OCI-LY3 (cell line): ENCODE measurements around the gene NUP62CL.
"Not testable (repeated sequence)": the region's sequence is repeated elsewhere in the genome, so short reads cannot be mapped to it uniquely, and the experiment has no call there.

Experiments
- H2AFZ ChIP-seq: fragments of 200-600, 300-600 bp; shearing (Covaris generic); 2 replicates; pipeline ENCODE4 v1.6.0; 2014; ENCODE audit warnings: antibody characterized with exemption, low read depth, low read length
- H3K27ac ChIP-seq: fragments of 200-600, 300-600 bp; sonication (generic); 2 replicates; pipeline ENCODE4 v1.5.1; 2014; ENCODE audit warnings: mild to moderate bottlenecking, low read length, moderate library complexity, mixed read lengths
- H3K27me3 ChIP-seq: fragments of 200-600, 300-600 bp; sonication (generic); 2 replicates; pipeline ENCODE4 v1.6.1; 2014; ENCODE audit warnings: low read depth, low read length, mixed read lengths
- H3K36me3 ChIP-seq: fragments of 200-600, 300-600 bp; sonication (generic); replicated peaks from 2 replicates; pipeline ENCODE3; 2014; ENCODE audit warnings: low read depth, low read length, mixed read lengths
- H3K4me1 ChIP-seq: fragments of 300-600, 200-600 bp; sonication (generic); 2 replicates; pipeline ENCODE4 v1.6.1; 2014; ENCODE audit warnings: low read length, mixed read lengths
- H3K4me2 ChIP-seq: fragments of 200-600, 300-600 bp; sonication (generic); 2 replicates; pipeline ENCODE4 v1.6.1; 2014; ENCODE audit warnings: low read length, mixed read lengths
- H3K4me3 ChIP-seq: fragments of 300-600, 200-600 bp; sonication (generic); 2 replicates; pipeline ENCODE4 v1.5.1; 2014; ENCODE audit warnings: antibody characterized with exemption, mild to moderate bottlenecking, low read length, moderate library complexity
- H3K79me2 ChIP-seq: fragments of 300-600, 200-600 bp; shearing (Covaris generic); 2 replicates; pipeline ENCODE4 v1.6.1; 2014; ENCODE audit warnings: mild to moderate bottlenecking, low read length, mixed read lengths
- H3K9ac ChIP-seq: fragments of 300-600, 200-600 bp; shearing (Covaris generic); 2 replicates; pipeline ENCODE4 v1.6.0; 2014; ENCODE audit warnings: mild to moderate bottlenecking, low read length, moderate library complexity
- H3K9me3 ChIP-seq: fragments of 200-600, 300-600 bp; shearing (Covaris generic); 2 replicates; pipeline ENCODE4 v1.6.1; 2014; ENCODE audit warnings: low read length, mixed read lengths; ENCODE audit not compliant: insufficient read depth
- H4K20me1 ChIP-seq: fragments of 200-600, 300-600 bp; sonication (generic); 2 replicates; pipeline ENCODE4 v1.6.1; 2016; ENCODE audit warnings: low read length, mixed read lengths; ENCODE audit not compliant: insufficient read depth
- EZH2phosphoT487 ChIP-seq: fragments of 200-600 bp; shearing (Covaris generic); IDR thresholded peaks from 2 replicates; pipeline ENCODE4 v1.6.1; 2018; ENCODE audit warnings: antibody characterized with exemption, mixed run types, low read depth
- TF ChIP-seq, protein P1 (sequence below): fragments of 200-600, 300-600 bp; sonication (generic); IDR thresholded peaks from 2 replicates; pipeline ENCODE4 v1.5.1; 2014; ENCODE audit warnings: antibody characterized with exemption, low read length, low read depth

Gene NUP62CL

DNA sequence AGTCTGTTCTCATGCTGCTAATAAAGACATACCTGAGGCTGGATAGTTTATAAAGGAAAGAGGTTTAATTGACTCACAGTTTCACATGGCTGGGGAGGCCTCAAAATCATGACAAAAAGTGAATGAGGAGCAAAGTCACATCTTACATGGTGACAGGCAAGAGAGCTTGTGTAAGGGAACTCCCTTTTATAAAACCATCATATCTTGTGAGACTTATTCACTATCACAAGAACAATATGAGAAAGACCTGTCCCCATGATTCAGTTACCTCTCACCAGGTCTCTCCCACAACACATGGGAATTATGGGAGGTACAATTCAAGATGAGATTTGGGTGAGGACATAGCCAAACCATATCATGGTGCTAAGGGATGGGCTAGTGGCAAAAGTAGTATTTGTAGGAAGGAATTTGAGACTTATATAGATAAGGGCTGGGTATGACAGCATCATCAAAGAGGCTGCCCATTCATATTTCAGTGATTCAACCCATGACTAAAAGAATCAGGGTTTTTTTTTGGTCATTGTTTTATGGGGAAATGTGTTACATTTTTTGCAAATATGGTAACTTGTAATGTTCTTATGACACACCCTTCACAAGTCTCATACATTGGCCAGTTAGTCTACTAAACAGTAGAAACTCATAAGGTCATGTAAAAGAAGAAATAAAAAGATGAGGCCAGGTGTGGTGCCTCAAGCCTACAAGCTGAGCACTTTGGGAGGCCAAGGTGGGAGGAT is 34.7 kb downstream of the NUP62CL start:
- Histone ChIP-seq H3K4me1 (no peaks in the 10 kb centered on the region), H3K27me3 (no peaks in the 10 kb centered on the region), H3K36me3 (no peaks in the 10 kb centered on the region)

DNA sequence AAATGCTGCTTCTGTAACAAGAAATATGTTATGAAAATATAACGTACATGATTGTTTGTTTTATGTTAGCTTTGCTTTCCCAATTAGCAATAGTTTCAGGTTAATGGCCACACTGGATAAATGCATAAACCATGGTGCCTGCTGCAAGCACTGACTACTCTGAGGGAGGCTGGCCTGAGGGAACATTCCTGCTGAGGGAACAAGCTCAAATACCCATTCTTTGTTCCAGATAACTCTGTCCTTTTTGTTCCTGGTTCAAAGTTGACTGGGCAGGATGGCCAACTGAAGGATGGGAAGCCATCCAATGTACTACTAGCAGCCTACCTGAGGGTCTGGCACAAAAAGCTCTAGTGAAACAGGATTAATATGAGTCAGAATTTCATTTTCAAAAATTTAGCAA is 37.5 kb downstream of the NUP62CL start:
- no peak for TF ChIP-seq EZH2phosphoT487
- TF ChIP-seq, protein P1, sequence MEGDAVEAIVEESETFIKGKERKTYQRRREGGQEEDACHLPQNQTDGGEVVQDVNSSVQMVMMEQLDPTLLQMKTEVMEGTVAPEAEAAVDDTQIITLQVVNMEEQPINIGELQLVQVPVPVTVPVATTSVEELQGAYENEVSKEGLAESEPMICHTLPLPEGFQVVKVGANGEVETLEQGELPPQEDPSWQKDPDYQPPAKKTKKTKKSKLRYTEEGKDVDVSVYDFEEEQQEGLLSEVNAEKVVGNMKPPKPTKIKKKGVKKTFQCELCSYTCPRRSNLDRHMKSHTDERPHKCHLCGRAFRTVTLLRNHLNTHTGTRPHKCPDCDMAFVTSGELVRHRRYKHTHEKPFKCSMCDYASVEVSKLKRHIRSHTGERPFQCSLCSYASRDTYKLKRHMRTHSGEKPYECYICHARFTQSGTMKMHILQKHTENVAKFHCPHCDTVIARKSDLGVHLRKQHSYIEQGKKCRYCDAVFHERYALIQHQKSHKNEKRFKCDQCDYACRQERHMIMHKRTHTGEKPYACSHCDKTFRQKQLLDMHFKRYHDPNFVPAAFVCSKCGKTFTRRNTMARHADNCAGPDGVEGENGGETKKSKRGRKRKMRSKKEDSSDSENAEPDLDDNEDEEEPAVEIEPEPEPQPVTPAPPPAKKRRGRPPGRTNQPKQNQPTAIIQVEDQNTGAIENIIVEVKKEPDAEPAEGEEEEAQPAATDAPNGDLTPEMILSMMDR: no peak
- Histone ChIP-seq H3K4me2 (no peak overlapping the region), H3K9me3 (no peaks in the 10 kb centered on the region), H3K4me1 (no peaks in the 10 kb centered on the region), H4K20me1 (no peaks in the 10 kb centered on the region), H3K27me3 (no peaks in the 10 kb centered on the region), H3K27ac (no peak overlapping the region), H3K4me3 (no peak overlapping the region), H3K9ac (no peak overlapping the region), H2AFZ (no peak overlapping the region), H3K79me2 (no peaks in the 10 kb centered on the region), H3K36me3 (no peaks in the 10 kb centered on the region)

More for the DNA sequence above, 34.7 kb downstream of the NUP62CL start:
- Histone ChIP-seq H3K27ac (no peak overlapping the region), H3K79me2 (no peaks in the 10 kb centered on the region), H4K20me1 (no peaks in the 10 kb centered on the region), H2AFZ (no peak overlapping the region), H3K4me2 (no peak overlapping the region), H3K9ac (no peak overlapping the region), H3K4me3 (no peak overlapping the region), H3K9me3 (no peaks in the 10 kb centered on the region)
- TF ChIP-seq, protein P1: no peak
- TF ChIP-seq EZH2phosphoT487: no peak

DNA sequence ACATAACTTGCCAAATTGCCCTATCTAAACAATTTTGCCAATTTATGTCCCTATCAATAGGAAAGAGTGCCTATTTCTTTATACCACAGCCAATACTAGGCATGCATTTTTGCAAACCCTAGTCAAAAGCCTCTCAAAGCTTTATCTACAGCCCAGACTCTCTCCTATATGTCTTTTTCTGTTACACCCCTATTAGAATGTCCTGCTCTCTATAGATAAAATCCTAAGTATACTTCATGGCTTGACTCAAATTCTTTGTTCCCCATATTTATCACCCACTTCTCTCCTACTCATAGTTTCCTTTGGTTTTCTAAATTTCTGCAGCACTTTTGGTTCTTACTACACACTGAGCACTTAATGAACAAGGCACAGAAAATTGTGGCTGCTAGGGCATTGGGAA is 38.0 kb downstream of the NUP62CL start:
- Histone ChIP-seq H4K20me1 (no peaks in the 10 kb centered on the region), H3K4me3 (no peak overlapping the region)
- TF ChIP-seq EZH2phosphoT487: no peak
- TF ChIP-seq, protein P1: no peak

DNA sequence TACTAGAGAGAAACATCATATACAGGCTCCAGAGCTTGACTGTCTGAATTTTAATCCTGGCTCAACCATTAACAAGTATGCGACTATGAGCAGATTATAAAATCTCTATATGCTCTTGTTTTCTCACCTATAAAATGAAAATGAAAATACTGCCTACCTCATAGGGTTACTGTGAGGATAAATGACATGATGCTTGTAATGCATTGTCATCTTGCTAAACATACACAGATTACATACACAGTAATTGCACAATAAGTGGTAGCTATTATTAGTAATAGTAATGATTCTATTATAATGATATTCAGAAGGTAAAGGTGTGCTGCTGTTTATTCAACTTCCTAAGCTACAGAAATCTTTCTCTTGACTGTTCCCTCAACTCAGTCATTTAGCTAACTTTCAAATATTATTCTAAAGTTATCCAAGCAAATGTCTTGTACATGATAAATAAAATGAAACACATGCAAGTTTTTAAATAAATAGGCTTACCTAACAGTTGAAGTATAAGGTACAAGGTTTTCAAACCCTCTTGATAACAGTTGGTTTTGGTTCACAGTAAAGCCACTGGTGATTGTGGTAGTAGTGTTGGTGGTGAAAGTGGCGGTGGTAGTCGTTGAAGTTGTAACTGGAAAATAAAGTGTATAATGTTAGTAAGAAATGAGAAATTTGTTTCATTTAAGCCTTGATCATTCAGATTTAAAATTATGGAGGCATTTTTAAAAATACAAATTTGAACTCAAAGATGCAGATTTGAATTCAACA is 38.9 kb downstream of the NUP62CL start:
- H3K79me2 ChIP-seq: no peaks in the 10 kb centered on the region
- TF ChIP-seq EZH2phosphoT487: no peak
- TF ChIP-seq, protein P1: no peak
- H3K27me3 ChIP-seq: no peaks in the 10 kb centered on the region
- H3K9me3 ChIP-seq: no peaks in the 10 kb centered on the region
- H3K9ac ChIP-seq: no peak overlapping the region
- H3K4me1 ChIP-seq: no peaks in the 10 kb centered on the region
- H3K27ac ChIP-seq: no peak overlapping the region
- no peaks in the 10 kb centered on the region for H4K20me1 ChIP-seq
- H2AFZ ChIP-seq: no peak overlapping the region
- H3K4me3 ChIP-seq: no peak overlapping the region
- no peaks in the 10 kb centered on the region for H3K36me3 ChIP-seq
- H3K4me2 ChIP-seq: no peak overlapping the region

More for the DNA sequence above, 38.0 kb downstream of the NUP62CL start:
- Histone ChIP-seq H2AFZ (no peak overlapping the region), H3K79me2 (no peaks in the 10 kb centered on the region), H3K4me2 (no peak overlapping the region), H3K27ac (no peak overlapping the region), H3K9me3 (no peaks in the 10 kb centered on the region), H3K36me3 (no peaks in the 10 kb centered on the region), H3K4me1 (no peaks in the 10 kb centered on the region), H3K27me3 (no peaks in the 10 kb centered on the region), H3K9ac (no peak overlapping the region)

DNA sequence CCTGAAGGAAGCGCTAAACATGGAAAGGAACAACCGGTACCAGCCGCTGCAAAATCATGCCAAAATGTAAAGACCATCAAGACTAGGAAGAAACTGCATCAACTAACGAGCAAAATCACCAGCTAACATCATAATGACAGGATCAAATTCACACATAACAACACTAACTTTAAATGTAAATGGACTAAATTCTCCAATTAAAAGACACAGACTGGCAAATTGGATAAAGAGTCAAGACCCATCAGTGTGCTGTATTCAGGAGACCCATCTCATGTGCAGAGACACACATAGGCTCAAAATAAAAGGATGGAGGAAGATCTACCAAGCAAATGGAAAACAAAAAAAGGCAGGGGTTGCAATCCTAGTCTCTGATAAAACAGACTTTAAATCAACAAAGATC is 48.6 kb downstream of the NUP62CL start:
- H3K27me3 ChIP-seq, H3K9ac ChIP-seq, H3K27ac ChIP-seq, H3K4me2 ChIP-seq, H3K9me3 ChIP-seq, H3K4me1 ChIP-seq, H2AFZ ChIP-seq, H3K4me3 ChIP-seq, H4K20me1 ChIP-seq, H3K79me2 ChIP-seq, H3K36me3 ChIP-seq: not testable (repeated sequence)
